ENCODE results near the gene EGFL7. TPM values are rescaled to one million over a fixed set of nuclear protein-coding genes. Genes with fewer than 3 reads are reported as not detected.
"Not testable (repeated sequence)": the region's sequence is repeated elsewhere in the genome, so short reads cannot be mapped to it uniquely, and the experiment has no call there.

Gene EGFL7
- total RNA-seq, 2 donors from 2014 or later, result 91.4 to 118 TPM

DNA sequence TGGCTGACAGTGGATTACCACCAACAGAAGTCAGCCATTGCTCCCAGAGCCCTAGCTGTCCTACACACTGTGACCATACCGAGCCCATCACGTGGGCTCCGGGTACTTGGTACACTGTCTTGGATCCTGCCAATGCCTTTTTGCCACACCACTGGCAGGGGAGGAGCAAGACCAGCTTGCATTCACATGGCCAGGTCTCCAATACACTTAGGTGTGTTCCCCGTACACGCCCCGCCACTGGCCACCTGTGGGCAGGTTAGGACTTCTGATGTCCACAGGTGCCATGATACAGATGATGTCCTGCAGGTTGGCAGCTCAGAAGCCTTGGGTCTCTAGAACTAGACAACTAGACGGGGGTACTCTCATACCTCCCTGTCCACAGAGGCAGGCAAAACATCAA is 44.3 kb downstream of the EGFL7 start:
- intact Hi-C loops (cut with DNase I), result no loop called here
- DNase-seq (ENCODE audit: low spot score), result no peak

DNA sequence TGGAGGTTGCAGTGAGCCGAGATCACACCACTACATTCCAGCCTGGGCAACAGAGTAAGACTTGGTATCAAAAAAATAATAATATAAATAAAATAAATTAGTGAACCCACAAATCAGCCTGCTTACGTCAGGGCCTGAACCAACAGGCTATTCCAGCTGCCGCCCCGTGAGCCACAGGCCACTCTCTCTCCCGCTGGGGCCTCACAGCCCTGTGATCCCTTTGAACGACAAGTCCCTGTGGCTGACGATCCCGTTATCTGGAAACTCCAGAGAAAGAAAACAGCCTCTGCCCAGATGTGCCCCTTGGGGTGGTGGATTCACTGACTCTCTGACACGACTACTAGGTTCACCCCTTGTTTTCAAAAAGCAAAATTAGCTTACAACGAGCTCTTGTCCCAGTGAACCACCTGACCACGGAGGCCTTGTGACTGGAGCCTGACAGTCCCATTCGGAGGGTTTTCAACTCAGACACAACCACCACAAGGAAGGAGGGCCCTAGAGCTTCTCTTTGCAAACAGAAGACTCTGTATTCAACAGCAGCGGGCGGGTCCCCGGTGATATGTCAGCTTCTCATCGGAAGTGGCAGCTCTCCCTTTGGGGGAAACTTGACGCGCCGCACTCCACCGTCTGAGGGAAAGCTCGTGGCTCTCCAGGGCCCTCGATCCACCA is 45.3 kb downstream of the EGFL7 start:
- DNase-seq (ENCODE audit: low spot score), result no peak
- intact Hi-C loops (cut with DNase I), result no loop called here

DNA sequence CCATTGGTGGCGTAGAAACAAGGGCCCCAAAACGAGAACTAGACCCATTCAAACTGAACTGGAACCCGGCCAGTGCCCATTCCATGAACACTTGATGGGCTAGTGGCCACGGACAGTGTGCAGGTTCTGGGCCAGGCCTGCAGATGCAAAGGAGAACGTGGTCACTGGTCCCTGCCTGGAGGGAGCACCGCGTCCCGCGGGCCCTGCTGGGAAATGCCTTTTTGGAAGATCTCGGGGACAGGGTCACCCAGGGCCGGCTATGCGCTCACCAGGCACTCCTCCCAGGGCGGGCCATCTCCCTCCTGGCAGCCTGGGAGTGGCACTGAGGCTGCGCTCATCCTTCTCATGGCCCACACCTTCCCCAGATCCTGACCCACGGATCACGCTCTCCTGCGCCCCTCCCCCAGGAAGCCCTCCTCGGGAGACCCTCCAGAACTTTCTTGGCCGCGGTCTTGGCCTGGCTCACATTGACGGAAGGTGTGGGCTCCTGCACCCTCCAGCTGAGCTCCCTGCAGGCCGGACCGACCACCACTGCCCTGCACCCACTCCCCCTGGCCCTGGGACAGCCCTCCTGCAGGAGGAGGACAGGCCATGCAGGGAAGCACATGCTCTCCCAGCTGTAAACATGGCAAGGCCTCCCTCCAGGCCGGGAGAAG is 46.9 kb downstream of the EGFL7 start:
- DNase-seq (ENCODE audit: low spot score), result no peak
- intact Hi-C loops (cut with DNase I), result no loop called here

DNA sequence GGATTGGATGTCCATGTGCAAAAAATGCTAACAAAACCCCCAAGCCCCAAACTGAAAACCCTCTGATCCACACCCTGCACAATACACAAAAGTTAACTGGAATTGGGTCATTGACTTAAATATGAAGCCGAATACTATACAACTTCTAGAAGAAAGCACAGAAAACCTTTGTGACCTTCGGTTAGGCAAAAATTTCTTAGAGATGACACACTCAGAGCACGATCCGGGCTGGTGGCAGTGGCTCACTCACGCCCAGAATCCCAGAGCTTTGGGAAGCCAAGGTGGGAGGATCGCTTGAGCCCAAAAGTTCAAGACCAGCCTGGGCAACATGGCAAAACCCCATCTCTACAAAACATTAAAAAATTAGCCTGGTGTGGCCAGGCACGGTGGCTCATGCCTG is 47.8 kb downstream of the EGFL7 start:
- no peak for DNase-seq (ENCODE audit: low spot score)
- intact Hi-C loops (cut with DNase I), result no loop called here

DNA sequence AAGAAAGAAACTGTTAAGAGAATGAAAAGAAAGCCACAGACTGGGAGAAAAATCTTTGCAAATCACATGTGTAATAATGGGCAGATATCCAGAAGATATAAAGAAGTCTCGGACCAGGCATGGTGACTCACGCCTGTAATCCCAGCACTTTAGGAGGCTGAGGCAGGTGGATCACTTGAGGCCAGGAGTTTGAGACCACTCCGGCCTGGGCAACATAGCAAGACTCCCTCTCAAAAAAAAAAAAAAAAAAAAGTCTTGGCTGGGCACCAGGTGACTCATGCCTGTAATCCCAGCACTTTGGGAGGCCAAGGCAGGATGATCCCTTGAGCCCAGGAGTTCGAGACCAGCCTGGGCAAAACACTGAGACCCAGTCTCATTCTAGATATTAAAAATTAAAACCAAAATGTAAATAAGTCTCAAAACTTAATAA is 48.5 kb downstream of the EGFL7 start:
- intact Hi-C loops (cut with DNase I); DNase-seq (ENCODE audit: low spot score): not testable (repeated sequence)

DNA sequence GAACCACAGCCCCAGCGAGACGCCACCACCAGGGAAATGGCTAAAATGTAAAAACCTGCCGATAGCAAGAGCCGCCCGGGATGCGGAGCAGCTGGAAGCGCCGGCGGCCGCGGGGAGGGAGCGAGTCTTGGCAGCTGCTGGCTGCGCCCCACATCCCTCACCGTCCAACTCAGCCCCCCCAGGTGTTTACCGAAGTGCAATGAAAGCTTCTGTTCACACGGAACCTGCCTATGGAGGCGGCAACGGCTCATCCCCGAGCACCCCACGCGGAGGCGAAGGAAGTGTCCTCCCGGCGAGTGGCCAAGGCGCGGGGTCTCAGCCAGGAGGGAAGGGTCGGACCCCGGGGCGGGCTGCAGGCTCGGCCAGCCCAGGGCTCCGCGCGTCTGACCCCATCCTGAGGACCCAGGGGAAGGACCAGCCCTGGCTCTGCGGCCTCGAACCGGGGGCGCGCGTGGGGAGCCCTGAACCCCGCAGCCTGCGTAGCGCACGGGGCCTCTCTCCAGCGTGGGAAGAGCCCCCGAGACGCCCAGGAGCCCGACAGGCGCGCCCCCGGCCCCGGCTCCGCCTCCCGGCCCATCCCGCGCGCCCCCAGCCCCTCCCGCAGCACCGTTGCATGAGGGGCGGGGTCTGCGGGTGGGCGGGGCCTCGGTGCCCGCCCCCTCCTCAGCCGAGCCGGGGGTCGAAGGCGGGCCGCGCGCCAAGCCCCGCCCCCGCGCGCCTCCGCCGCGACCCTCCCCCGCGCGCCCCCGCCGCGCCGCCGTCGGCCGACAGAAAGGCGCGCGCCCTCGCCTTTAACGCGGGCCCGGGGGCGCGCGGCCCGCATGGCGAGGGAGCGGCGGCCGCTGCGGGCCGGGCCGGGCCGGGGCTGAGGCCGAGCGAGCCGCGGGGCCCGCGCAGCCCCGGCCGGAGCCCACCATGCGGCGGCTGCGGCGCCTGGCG is 49.3 kb downstream of the EGFL7 start, which contains the start of gene DIPK1B:
DIPK1B (plus strand) TSS at position 822 of the 939 bp plus-strand sequence; CDS start at position 916, 94 bp downstream.
- DNase-seq (ENCODE audit: low spot score), result no peak

DNA sequence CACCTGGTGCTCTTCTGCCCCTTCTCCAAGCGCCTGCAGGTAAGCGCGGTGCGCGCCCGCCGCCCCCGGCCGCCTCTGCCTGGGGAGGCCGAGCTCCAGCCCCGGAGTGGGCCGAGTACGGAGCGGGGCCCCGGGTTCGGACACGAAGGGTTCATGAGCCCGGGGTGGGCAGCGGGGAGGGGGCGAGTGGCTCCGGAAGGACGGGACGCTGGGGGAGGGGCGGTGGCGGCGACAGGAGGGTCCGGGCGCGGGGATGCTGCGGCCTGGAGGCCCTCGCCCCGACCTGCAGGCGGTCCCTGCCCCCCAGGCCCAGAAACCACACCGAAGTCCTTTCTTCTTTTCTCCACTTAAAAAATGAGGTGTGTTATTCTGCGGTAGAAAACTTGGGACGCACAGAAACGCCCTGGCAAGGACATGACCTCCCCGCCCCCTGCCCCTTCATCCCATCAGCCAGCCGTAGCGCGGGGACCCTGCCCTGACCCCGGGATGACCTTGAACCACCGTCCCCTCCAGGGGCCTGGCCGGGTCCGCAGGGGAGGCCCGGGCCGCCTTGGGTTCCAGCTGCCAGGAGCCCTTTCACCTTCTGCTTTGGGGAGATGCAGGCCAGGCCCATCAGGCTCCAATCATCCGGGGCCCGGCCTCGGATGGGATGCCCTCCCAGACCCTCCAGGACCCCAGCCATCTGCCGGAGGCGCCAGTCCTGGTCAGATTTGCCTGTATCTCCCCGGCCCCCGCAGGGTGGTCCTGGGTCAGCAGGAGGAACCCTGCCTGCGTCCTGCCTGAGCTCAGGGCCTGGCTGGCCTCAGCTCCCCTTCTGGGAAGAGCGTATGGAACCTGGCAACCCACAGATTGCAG is 50.2 kb downstream of the EGFL7 start:
- intact Hi-C loops (cut with DNase I), result no loop called here
- DNase-seq (ENCODE audit: low spot score), result no peak

More for the DNA sequence above, 49.3 kb downstream of the EGFL7 start, which contains the start of gene DIPK1B:
- intact Hi-C loops (cut with DNase I), result no loop called here

DNA sequence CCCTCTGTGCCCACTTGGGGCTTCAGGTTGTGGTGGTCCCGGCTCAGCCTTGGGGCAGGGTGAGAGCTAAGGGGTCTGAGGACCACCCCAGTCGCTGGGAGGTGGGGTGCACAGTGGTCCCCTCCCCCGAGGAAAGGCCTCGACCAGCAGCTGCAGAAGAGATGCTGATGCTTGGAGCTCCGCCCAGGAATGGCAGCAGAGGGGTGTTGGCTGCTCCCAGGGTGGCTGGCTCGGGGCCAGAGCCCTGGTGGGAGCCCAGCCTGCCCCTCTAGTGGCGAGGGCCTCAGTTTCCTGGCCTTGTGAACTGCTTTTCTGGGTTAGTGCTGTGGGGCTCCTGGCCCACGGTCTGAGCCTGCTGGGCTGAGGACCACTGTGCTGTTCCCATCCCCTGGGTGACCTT is 50.8 kb downstream of the EGFL7 start:
- intact Hi-C loops (cut with DNase I), result no loop called here
- DNase-seq (ENCODE audit: low spot score), result no peak

DNA sequence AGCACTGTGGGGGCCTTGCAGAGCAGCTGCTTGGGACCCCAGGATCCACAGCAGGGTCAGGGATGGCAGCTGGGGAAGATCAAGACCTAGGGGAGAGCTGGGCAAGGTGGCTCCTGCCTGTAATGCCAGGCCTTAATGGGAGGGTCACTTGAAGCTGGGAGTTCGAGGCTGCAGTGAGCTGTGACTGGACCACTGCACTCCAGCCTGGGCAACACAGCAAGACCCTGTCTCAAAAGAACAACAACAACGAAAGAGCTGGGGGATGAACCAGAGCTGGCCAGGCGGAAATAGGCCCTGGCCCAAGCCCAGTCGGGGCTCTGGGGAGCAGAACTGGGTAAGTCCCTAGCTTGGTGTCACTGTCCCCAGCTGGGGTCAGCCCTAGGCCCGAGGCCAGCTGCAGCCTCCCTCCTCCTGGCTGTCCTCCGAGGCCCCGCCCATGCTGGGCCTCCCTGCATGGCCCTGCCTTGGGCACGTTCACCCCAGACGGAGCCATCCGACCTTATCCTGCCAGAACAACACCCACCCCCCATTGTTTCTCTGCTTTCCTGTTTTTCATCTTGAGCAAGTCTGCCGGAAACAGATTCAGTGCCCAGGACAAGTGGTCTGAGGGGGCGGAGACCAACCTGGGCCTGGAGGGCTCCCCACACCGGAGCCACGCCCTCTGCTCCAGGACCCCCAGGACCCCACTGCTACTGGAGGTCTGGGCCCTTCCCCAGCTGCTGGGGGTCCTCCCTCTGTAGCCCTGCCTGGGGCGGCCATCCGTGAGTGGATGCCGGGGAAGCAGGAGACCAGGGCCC is 51.6 kb downstream of the EGFL7 start:
- DNase-seq (ENCODE audit: low spot score), result no peak
- intact Hi-C loops (cut with DNase I), result no loop called here

DNA sequence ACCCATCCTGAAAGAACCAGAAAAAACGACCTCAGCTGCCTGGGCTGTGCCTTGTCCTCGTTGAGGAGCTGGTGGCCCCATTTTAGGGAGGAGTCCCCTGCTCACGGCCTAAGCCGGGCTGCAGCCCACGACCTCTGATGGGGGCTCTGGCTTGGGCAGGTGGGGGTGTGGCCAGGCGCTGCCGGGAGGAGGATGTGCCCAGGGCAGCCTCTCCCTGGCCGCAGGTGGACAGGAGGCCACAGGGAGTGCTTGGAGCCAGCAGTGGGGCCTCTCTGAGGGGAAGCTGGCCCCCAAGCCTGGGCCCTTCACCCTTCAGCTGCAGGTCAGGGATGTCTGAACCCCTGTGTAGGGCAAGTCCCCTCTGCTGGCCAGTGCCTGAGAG is 52.2 kb downstream of the EGFL7 start:
- intact Hi-C loops (cut with DNase I), result no loop called here

DNA sequence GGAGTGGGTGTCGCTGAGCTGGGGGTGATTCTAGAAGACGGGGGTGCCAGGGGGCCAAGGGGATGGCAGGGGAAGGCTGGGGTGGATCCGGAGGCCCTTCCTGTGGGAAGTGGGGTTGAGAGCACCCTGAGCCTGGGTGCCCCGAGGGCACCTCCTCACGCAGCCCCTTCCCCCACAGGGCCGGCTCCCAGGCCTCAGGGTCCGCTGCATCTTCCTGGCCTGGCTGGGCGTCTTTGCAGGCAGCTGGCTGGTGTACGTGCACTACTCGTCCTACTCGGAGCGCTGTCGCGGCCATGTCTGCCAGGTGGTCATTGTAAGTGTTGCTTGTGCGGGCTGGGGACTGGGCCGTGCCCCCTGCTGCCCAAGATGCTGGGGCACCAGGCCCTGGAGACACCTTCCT is 54.7 kb downstream of the EGFL7 start:
- peak; percentile 74 for DNase-seq (ENCODE audit: low spot score)
- intact Hi-C loops (cut with DNase I), result no loop called here

More for the DNA sequence above, 52.2 kb downstream of the EGFL7 start:
- no peak for DNase-seq (ENCODE audit: low spot score)

DNA sequence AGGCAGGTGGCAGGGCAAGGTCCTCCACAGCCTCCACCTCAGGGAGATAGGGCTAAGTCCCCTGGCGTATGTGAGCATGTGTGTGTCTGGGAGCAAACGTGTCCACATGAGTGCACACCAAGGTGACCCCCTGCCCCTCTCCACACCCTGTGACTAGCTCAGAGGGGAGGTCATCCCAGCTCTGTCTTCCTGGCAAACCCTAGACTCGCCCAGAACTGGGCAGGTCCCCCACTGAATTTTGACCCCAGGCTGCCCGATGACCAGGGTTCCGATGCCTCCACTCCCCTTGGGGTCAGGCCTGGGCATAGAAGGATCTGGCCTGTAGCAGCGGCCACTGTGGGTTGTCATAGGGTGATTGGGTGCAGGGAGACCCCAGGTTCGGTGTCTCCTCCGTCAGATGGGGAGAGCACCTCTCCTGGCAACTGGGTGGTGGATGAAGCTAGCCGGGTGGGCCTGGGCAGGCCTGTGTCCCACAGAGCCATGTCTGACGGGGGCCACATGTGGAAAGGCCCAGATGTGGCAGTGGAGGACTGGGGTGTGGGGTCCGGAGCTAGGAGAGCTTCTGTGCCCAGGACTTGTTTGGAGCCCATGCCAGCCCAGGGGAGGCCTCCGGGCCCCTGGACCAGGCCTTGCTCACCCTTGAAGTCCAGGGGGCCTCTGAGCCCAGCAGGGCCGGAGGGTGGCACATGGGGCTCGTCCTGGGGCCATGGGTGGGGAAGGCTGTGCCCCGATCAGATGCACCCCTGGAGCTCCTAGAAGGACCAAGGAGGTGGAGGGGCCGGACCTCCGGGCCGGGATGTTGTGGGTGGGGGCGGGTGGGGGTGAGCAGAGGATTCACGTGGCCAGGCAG is 55.9 kb downstream of the EGFL7 start:
- intact Hi-C loops (cut with DNase I), result no loop called here
- DNase-seq (ENCODE audit: low spot score), result peak; percentile 73

DNA sequence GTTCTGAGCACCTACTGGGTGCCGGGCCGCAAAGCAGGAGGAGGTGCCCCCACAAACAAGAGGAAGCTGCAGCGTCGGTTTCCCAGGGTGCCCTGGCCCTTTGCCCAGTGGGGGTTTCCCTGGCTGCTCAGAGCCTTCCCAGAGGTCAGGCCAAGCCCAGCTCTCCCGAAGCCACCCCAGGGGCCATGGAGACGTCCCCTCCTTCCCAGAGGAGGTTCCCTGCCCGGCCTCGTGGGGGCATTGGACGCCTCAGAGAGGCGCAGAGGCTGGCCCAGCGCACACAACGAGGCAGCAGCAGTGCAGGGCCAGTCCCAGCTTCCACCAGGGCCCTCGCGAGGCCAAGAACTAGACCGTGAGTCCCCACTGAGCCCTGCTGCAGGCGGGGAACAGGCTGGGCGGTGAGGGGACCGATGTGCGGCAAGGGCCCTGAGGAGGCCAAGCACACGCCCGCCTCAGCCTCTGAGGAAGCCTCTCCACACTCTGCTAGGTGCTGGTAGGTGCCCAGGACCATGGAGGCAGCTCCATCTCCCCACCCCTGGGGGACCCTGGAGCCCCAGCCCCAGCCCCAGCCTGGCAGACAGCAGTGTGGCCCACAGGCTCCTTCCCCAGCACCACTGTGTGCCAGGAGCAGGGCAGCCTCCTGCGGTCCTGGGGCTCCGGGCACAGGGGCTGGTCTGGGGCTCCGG is 56.6 kb downstream of the EGFL7 start:
- DNase-seq (ENCODE audit: low spot score), result peak; percentile 84
- intact Hi-C loops (cut with DNase I), result no loop called here

DNA sequence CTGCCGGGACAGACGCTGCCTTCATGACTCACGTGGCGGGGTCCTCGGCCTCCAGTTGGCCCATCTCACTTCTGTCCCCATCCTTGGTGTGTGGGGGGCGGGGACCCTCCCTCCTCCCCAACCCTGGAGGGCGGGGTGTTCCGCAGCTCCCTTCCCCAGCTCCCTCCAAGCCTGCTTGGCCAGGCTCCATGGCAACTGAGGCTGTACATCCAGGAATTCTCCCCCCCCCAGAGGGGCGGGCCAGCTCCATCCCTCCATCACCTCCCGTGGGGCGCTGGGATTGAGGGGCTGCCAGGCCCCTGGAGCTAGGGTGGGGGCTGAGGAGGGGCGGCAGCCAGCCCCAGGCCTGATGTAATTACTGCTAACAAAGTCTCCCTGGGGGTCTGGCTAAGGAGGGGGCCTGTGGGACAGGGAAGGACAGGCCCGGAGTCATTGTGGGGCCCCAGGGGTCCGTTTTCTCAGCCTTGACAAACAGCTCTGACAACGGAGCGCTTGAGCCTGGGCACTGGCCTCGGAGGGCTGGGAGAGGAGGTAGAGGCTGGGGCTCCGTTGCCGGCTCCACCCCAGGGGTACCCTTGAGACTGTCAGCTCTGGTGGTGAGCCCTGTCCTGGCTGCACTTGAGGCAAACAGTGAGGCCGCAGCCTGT is 57.7 kb downstream of the EGFL7 start:
- peak; percentile 87 for DNase-seq (ENCODE audit: low spot score)
- intact Hi-C loops (cut with DNase I), result no loop called here

DNA sequence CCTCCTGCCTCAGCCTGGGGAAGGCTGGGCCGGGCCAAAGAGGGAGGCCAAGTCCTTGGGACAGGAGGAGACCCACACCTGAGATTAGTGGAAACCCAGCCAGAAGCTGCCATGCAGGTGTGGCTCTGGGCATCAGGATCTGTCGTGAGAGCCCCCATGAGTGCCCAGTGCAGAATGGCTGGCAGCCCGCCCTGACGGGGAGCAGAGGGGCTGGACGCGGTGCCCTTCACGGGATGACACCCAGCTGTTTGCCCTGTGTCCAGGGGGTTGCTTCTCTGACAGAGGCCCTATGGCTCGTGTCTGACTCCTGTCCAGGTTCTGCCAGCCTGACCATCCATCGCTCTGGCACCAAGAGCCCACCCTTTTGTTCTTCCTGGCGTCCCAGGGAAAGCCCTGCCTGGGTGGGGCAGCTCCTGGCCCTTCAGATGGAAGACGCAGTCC is 58.2 kb downstream of the EGFL7 start:
- intact Hi-C loops (cut with DNase I), result no loop called here

DNA sequence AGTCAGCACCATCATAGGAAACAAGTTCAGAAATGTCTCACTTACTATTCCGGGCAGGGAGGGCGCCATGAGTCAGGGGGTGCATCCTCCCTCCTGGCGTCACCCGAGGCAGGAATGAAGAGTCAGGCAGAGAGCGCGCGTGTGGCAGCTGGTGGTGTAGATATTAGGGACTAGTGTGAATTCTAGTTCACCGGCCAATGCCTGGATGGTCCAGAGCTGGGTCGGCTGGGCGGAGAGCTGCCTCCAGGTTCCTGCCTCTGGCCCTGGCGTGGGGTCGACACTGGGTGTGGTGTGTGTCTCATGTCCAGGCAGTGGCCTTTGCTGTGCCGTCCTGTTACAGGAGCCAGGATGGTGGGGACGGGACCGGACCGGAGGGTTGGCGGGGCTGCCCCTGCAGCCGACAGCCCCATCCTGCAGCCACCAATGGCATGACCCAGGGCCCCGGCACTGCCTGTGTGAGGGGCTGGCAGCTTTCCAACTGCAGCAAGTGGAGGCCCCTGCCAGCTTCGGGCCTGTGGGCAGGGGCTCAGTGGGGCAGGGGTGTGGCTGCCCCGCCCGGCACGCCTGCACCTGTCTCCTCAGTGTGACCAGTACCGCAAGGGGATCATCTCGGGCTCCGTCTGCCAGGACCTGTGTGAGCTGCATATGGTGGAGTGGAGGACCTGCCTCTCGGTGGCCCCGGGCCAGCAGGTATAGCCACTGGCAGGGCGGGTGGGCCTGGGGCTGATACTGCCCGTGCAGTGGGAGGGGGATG is 58.8 kb downstream of the EGFL7 start:
- peak; percentile 88 for DNase-seq (ENCODE audit: low spot score)
- intact Hi-C loops (cut with DNase I), result no loop called here

More for the DNA sequence above, 58.2 kb downstream of the EGFL7 start:
- no peak for DNase-seq (ENCODE audit: low spot score)

Measured in posterior vena cava (tissue), 2 donors.